Coronary artery (tissue), 2 donors: ENCODE results near the gene TCFL5.

Experiments used
- DNase-seq: peaks from one replicate; pipeline ENCODE4 v3.0.0-alpha.2; 2017; ENCODE audit warnings: low spot score
- H3K27ac ChIP-seq, 2 donors: fragments of 200-600 bp; sonication (generic); one replicate each; pipeline ENCODE4 v1.5.1; 2016 to 2019
- H3K4me3 ChIP-seq: fragments of 200-600 bp; sonication (generic); 2 replicates; pipeline ENCODE4 v1.5.1; 2016; ENCODE audit warnings: mild to moderate bottlenecking, moderate library complexity
- TF ChIP-seq, protein P1 (sequence below): fragments of 200-600 bp; sonication (generic); IDR thresholded peaks from one replicate; pipeline ENCODE4 v1.5.1; 2019; ENCODE audit warnings: antibody characterized with exemption

TCFL5 gene

GRCh38 chr20:62838128-62838891 is 23.3 kb downstream of the TCFL5 start:
- TF ChIP-seq, protein P1, sequence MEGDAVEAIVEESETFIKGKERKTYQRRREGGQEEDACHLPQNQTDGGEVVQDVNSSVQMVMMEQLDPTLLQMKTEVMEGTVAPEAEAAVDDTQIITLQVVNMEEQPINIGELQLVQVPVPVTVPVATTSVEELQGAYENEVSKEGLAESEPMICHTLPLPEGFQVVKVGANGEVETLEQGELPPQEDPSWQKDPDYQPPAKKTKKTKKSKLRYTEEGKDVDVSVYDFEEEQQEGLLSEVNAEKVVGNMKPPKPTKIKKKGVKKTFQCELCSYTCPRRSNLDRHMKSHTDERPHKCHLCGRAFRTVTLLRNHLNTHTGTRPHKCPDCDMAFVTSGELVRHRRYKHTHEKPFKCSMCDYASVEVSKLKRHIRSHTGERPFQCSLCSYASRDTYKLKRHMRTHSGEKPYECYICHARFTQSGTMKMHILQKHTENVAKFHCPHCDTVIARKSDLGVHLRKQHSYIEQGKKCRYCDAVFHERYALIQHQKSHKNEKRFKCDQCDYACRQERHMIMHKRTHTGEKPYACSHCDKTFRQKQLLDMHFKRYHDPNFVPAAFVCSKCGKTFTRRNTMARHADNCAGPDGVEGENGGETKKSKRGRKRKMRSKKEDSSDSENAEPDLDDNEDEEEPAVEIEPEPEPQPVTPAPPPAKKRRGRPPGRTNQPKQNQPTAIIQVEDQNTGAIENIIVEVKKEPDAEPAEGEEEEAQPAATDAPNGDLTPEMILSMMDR, result no peak
- Histone ChIP-seq H3K4me3 (no peak overlapping the region), H3K27ac (no peak overlapping the region)
- peak; percentile 68 for DNase-seq

GRCh38 chr20:62837790-62838127 is 23.9 kb downstream of the TCFL5 start:
- H3K27ac ChIP-seq, result no peak overlapping the region
- no peak overlapping the region for H3K4me3 ChIP-seq
- DNase-seq, result no peak
- TF ChIP-seq, protein P1, result no peak

DNA sequence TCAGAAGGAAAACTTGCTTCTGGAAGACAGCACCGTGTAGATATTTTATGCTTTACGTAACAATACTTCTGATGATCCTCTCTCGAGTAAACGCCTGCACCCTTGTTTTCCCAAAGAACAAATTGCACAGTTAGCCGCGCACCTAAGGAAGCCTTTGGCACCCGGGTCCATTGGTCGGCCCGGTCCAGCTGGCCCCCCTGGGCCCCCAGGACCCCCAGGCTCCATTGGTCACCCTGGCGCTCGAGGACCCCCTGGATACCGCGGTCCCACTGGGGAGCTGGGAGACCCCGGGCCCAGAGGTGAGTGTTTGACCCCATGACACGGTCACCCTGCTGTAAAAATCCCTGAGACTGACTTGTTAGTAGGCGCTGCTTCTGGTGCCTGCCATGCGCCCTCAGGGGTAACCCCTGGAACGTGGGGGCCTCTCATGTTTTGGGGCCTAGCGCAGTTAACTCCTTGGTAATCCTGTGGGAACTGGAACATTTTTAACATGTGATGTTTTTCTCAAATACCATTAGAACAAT is 24.6 kb downstream of the TCFL5 start:
- DNase-seq, result no peak
- TF ChIP-seq, protein P1, result no peak
- Histone ChIP-seq H3K4me3 (no peak overlapping the region), H3K27ac (no peak overlapping the region)

GRCh38 chr20:62835931-62836861 is 25.4 kb downstream of the TCFL5 start:
- peak; percentile 65 for DNase-seq
- H3K27ac ChIP-seq, result no peak overlapping the region
- no peak overlapping the region for H3K4me3 ChIP-seq
- TF ChIP-seq, protein P1, result no peak

GRCh38 chr20:62834967-62835730 is 26.5 kb downstream of the TCFL5 start:
- Histone ChIP-seq H3K4me3 (no peak overlapping the region), H3K27ac (no peak overlapping the region)
- TF ChIP-seq, protein P1, result no peak
- peak; percentile 68 for DNase-seq

DNA sequence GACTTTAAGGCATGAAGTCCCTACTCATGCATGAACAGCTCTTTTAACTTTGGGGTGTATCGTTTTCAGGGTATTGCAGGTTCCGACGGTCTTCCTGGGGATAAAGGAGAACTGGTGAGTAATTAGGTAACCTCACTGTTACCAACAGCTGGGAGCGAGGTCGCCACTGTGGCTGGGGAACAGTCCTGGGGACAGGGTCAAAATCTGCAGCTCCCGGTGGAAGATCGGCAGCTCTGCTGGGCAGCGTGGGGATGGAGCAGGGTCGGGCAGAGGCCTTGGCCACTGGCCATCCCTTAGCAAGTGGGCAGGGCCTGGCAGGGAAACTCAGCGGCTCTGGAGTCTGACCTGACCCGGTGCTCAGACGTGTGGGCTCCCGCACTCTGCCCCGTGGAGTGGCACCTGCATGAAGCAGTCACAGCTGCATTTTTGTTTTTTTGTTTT is 28.7 kb downstream of the TCFL5 start:
- H3K27ac ChIP-seq, result no peak overlapping the region
- no peak overlapping the region for H3K4me3 ChIP-seq
- peak; percentile 70 for DNase-seq
- TF ChIP-seq, protein P1, result no peak
